NCI-H2081 treated with DMSO at 0.1 percent for 48 hours (cell line): ENCODE measurements around the gene KIAA1328.
"Not testable (repeated sequence)": the region's sequence is repeated elsewhere in the genome, so short reads cannot be mapped to it uniquely, and the experiment has no call there.

ENCODE experiments used
- DNase-seq: peaks from one replicate; lab custom pipeline; 2025; lab: John Stamatoyannopoulos, UW

The KIAA1328 gene

DNA sequence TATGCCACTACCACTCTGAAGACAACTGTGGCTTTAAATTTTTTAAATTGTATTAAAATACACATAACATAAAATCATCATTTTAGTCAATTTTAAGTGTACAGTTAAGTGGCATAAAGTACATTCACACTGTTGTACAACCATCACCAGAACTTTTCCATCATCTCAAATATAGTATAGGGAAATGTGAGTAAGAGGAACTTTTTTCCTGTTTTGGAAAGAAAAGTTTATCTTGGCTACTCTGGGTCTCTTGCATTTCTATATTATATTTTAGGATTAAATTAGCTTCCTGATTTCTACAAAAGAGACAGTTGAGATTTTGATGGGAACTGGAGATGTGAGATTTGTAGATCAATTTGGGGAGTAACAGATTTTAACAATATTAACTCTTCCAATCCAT lies 3.4 kb upstream of the KIAA1328 start:
- no peak for DNase-seq

GRCh38 chr18:36826556-36826955 lies 2.4 kb upstream of the KIAA1328 start:
- DNase-seq, result no peak

DNA sequence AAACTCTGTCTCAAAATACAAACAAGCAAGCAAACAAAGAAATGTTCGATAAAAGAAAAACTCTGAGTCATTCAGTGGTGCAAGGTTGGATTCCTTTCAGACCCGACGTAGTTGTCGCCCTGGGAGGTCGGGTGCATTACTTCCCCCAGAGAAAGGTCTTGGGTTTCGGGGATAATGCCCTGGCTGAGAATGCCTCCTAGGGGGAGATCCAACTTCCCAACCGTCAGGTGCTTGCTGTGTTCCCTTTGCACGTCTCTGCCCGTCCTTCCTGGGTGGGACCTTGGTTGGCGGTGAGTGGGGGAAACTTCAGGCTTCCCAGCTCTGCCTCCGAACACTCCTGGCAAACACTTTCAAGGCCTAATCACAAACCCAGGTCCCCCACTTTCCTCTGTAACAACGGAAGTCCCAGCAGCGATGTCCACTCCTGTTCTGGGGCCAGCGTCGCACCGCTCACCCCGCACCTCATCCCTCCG lies 734 bp upstream of the KIAA1328 start:
- DNase-seq, result no peak

DNA sequence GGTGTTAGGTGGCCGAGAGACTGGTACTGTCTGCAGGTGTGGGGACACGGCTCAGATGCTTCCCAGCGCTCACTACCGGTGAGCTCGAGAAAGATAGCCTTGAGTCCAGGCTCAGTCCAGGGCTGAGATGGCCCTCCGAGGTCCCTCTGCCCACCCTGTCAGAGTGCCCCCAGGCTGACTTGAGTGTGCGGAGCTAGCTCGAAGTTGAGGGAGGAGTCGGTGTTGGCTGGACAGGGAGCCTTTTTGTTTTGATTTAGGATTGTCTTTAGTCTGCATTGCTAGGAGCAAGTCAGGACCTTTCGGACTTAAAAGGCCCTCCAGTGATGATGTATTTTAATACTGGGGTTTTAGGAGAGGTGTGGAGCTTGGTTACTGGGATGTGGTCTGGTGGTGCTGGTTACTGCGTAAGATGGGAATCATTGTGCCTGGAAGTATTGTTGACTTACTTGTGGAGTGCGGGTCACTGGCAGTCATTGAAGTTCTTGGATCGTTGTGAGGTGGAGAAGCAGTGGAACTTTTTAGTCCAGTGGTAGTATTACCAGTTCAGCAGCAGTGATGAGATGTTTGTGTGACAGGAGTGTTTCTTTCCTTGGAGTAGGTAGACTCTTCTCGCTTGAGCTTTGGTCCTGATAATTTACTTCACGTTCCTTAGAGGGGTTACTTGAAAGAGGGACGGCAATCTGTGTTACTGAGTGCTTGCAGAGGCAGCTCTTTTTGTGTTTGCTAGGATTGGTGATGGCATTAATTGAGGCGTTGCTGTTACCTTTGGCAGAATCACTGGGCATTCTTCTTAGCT lies 633 bp downstream of the KIAA1328 start:
- DNase-seq, result no peak

DNA sequence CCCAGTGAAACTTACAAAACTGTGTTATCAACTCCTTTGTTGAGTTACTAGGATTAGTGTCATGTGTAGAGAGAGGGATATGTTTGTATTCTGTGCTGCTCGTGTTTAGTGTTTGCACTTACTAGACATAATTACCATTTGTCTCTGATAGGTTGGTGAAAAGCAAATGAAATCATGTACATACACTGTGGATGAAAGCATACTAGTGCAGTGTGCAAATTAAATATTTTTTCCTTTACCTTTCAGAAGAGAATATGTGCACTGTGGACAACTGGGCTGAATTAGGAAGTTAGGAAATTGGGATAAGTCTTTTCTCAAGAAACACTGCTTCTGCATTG lies 1.2 kb downstream of the KIAA1328 start:
- DNase-seq, result no peak

GRCh38 chr18:36831139-36831538 lies 2.2 kb downstream of the KIAA1328 start:
- DNase-seq, result no peak

- no peak for DNase-seq
Measured at GRCh38 chr18:36833120-36833519, 4.2 kb downstream of the KIAA1328 start.

- DNase-seq, result no peak
Measured at GRCh38 chr18:36835927-36836326, 7.0 kb downstream of the KIAA1328 start.

GRCh38 chr18:36839835-36840234 lies 10.9 kb downstream of the KIAA1328 start:
- no peak for DNase-seq

GRCh38 chr18:36843199-36843598 lies 14.3 kb downstream of the KIAA1328 start:
- DNase-seq, result no peak

- no peak for DNase-seq
Measured at GRCh38 chr18:36843784-36844183, 14.9 kb downstream of the KIAA1328 start.

GRCh38 chr18:36848609-36849008 lies 19.7 kb downstream of the KIAA1328 start:
- no peak for DNase-seq

DNA sequence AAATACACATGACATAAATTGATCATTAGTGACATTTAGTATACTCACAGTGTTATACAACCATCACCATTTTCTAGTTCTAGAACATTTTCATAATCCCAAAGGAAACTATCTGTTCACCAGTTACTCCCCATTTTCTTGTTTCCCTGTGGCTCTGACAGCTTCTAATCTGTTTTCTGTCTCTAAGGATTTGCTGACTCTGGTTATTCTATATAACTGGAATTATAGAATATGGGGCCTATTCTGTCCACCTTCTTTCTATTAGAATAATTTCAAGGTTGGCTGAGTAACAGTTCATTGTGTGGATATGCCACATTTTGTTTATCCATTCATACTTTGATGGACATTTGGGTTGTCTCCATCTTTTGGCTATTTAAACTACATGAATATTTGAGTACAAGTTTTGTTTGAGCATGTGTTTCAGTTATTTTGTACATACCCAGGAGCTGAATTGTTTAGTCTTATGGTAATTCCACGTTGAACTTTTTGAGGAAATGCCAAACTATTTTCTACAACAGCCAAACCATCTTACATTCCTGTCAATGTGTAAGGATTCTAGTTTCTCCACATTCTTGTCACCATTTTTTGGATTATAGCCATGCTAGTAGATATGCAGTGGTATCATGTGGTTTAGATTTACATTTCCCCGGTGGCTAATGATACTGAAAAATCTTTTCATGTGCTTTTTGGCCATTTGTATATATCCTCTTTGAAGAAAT lies 20.5 kb downstream of the KIAA1328 start:
- no peak for DNase-seq

- no peak for DNase-seq
Measured at GRCh38 chr18:36850527-36851201, 21.7 kb downstream of the KIAA1328 start.

DNA sequence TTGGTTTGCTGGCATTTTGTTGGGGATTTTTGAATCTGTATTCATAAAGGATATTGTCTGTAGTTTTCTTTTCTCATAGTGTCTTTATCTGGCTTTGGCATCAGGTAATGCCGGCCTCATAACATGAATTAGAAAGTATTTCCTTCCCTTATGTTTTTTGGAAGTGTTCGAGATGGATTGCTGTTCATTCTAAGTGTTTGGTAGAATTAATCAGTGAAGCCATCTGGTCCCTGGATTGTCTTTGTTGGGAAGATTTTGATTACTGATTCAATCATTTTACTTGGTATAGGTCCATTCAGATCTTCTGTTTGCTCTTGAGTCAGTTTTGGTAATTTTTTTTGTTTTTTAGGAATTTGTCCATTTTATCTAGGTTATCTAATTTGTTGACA lies 22.3 kb downstream of the KIAA1328 start:
- DNase-seq, result no peak

DNA sequence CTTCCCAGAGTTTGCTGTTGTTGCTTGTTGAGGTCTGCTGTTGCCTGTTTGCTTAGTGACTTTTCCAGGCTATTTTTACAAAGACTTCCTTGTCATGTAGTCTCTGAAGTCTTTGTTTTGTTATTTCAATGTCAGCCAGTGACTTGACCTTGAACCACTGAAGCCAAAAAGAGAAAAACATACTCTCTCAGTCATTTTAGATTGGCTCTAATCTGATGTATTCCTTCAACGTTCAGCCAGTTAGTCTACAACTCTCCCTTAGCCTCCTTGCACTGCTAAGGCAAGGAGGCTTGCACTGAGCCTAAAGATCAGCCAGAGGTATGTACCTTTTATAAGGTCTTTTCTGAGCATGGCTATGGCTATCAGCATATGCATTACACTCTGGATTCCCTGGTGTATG lies 27.9 kb downstream of the KIAA1328 start:
- DNase-seq, result no peak

DNA sequence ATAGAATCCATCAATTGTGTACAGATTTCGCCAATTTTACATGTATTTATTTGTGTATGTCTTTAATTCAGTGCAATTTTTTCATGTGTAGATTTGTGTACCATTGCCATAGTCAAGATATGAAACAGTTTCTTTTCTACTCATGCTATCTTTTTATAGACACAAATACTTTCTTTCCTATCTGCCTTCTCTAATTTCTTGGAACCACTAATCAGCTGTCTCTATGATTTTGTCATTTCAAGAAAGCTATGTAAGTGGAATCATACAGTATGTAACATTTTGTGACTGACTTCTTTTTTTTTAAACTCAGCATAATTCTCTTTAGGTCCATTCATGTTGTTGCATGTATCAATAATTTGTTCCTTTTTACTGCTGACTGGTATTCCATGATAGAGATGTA lies 33.3 kb downstream of the KIAA1328 start:
- no peak for DNase-seq

GRCh38 chr18:36867056-36867455 lies 38.1 kb downstream of the KIAA1328 start:
- no peak for DNase-seq

DNA sequence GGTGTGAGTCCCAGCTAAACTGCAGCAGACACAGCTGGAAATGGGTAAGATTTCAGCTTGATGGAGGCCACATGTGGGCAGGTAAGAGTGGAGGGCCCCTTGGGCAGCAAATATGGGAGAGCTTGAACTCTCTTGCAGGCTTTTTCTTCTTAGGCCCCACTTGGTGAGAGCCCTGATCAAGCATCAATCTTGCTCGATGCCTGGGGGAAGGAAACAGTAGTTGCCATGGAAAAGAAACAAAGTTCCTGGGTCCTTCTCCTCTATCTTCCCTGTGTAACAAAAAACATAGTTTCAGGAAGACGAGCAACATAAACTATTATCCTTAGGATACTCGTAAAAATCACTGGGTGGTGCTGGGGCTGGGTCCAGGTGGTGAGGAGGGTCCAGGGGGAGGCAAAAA lies 42.9 kb downstream of the KIAA1328 start:
- DNase-seq, result no peak

- DNase-seq, result no peak
Measured at GRCh38 chr18:36872329-36872728, 43.4 kb downstream of the KIAA1328 start.

DNA sequence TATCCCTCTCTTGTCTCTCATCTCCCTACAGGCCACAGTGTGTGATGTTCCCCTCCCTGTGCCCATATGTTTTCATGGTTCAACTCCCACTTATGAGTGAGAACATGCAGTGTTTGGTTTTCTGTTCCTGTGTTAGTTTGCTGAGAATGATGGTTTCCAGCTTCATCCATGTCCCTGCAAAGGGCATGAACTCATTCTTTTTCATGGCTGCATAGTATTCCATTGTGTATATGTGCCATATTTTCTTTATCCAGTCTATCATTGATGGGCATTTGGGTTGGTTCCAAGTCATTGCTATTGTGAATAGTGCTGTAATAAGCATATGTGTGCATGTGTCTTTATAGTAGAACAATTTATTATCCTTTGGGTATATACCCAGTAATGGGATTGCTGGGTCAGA lies 44.9 kb downstream of the KIAA1328 start:
- not testable (repeated sequence) for DNase-seq

DNA sequence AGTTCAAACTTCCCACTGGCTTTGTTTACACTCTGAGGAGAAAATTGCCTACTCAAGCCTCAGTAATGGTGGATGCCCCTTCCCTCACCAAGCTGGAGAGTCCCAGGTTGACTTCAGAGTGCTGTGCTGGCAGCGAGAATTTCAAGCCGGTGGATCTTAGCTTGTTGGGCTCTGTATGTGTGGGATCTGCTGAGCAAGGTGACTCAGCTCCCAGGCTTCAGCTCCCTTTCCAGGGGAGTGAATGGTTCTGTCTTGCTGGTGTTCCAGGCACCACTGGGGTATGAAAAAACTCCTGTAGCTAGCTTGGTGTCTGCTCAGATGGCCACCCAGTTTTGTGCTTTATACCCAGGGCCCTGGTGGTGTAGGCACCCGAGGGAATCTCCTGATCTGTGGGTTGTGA lies 50.9 kb downstream of the KIAA1328 start:
- DNase-seq, result not testable (repeated sequence)

GRCh38 chr18:36885981-36886380 lies 57.1 kb downstream of the KIAA1328 start:
- no peak for DNase-seq
